Measurements from ENCODE around the gene S100A8.
A peak's percentile ranks its signal among the peaks of the same experiment; 100 is the strongest.
"Not testable (repeated sequence)": the region's sequence is repeated elsewhere in the genome, so short reads cannot be mapped to it uniquely, and the experiment has no call there.

S100A8 gene

DNA sequence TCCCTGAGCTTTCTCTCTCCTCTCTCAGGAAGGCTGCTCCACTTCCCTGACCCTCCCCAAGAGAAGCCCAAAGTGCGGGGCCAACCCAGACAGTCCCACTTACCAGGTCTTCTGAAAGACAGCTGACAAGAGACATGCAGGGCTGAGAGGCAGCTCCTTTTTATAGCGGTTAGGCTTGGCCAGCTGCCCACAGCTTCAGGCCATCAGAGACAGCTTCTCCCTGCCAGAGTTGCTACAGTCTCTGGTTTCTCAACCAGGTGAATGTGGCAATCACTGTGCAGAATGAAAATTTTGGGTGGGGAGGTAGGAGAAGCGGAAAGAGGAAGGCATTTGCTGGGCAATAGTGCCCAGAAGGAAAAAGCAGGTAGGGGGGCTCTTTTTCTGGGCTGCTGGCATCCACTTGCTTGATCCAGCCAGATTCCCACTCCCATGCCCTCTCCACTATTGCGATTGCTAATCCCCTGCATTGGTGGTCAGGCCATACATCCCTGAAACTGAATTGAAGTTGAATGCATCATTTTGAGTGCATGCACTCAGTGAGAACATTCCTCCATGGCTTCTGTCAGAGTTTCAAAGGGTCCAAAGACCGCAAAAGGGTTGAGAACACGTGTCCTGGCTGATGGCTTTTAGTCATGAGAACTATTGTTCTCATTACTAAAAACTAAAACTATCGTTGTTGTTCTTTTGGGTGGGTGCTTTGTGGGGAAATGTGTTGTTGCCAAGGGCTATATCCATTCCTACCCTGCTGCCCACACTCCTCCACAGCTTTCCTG, at the start of gene S100A8:
Gene S100A8, minus strand, starts transcription at position 136 of the 773 bp plus-strand sequence. CDS start 538 bp downstream, outside the sequence.
- no peak for DNase-seq

DNA sequence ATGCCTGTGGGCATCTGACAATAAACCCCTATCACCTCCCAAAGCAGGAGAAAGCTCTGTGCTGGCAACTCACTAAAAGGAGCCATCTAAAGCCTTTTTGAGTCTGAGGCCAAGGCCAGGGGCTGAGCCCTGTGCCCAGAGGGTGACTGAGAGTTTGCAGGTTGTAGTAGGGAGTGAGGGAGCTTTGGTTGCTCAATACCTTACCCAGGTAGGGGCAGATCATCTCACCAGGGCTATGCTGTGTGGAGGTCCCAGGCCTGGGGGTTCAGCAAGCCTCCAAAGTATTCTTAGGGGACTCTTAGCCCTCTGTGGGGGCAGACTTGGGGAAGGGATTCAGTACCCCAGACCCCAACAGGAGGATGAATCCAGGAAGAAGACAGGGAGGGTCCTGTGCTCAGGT, 48.4 kb upstream of the S100A8 start:
- no peak for DNase-seq

DNA sequence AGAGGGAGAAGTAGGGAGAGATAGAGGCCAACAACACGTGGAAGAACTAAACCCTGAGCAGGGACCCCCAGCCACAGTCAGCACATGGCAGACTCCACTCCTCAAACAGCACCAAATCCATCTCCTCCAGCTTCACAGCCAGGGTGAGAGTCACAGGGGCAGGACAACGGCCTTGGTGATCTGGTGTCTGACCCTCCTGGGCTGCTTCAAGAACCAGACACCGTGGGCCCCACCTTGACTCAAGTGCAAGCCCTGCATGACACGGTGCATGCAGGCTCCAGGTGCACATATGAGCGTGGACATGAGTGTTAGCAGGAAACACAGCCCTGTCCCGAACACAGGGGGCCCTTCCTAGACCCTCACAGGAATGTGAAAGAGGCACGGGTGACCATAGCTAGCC, 47.7 kb upstream of the S100A8 start:
- no peak for DNase-seq

DNA sequence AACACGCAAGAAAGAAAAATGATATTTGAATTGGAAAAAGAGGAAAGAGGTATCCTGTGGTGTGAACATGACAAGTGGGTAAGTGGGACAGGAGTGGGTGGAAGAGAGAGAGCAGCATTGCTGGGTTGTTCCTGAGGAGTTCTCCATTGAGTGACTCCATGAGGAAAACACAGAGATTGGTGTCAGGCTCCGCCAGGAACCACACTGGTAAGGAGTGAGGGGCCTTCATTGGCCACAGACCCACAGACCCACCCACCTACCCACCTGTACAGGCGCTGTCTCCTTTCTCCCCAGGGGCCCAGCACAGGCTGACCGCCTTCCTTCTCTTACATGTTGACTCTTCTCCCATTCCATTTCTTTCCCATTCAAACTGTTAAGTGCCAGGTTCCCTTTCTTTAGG, 46.4 kb upstream of the S100A8 start:
- no peak for DNase-seq

DNA sequence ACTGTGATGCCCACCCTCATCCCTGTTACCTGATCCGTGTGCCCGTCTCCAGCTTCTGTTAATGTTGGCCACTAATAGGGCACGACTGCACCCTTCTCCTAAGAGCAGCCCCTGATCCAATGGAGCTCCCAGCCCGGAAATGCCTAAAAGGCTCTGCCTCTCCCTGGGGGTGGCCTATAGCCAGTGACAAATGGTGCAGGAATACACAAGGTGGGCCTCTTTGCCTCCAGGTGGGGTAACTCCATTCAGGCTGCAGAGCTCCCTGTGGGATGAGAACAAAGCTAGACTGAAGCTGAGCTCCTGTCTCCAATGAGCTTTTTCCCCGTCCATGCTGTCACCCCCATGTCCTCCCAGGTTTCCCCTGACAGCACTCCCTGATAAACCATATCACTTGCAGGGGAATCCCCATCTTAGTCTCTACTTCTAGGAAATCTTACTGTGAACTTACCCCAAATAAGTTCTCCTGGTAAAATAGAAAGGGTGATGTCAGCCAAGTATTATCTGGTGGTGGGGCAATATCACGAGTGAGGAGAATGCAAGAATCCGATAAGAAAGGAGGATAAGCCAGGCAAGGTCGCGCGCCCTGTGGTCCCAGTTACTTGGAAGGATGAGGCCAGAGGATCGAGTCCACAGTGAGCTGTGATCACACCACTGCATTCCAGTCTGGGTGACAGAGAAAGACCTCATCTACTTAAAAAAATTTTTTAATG, 44.0 kb upstream of the S100A8 start:
- no peak for DNase-seq

DNA sequence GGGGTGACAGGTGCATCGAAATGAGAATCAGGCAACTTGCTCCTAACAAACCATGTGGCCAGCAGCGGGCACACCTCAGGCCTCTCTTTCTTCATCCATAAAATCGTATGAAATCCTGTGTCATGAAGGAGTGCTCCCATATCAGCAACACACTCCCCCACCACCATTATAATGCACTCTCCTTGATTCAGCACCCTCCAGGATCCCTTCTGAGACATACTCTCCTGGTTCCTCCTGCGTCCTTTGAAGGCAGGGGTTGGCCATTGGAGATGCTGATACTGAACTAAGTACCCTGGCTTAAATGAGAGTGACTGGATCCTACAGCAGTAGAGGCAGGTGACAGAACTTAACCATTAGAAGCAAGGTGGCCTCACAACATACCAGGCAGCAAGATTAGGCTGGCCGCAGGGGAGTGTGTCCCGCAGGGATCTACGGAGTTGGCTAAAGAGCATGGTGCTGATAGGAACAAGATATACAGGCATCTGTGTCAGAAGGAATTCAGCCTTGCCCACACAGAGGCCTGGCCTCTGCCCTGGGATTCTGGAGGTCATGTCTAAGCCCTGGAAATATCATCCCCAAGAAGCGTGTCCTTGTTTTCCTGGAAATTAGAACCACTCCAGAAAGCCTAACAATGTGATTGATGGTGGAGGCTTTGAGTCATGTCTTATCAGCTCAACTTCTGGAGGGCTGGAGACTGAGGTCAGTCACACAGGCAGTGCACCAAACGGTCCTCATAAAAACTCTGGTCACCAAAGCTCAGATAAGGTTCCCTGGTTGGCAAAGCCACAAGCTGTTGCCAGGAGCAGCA, 42.2 kb upstream of the S100A8 start:
- no peak for DNase-seq

DNA sequence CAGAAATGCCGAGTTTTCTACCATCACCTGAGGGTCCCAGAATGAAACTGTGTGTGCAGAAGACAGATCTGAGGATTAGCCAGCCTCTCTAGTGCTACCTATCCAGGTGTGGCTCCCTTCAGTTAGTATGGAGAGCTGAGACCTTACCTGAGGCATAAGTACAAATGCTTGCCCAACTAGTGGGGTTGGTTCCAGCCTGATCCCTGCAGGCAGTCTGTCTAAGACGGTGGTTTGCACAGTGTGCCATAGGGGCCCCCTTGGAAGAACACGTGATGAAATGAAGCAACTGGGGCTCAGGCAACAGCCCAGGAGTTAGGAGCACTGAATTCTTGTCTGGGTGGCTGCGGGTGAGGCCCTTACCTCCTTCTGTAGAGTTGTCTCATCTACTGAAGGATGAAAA, 41.1 kb upstream of the S100A8 start:
- no peak for DNase-seq

DNA sequence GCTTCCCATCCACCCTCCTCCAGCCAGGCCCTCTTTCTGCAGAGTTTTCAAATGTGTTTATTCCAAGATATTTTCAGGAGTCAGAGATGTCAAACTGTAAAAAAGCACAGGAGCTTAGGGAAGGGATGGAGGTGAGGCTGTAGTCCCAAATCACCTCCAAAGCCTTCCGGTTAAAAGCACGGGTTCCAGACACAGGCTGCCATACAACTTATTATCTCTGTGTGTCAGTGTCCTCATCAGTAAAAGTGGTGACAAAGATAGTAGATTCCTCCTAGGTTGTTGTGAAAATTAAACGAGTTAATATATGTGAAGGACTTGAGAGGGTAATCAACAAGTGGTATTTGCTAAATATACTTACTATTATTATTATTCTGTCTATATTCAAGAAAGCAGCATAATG, 40.6 kb upstream of the S100A8 start:
- DNase-seq, result no peak

DNA sequence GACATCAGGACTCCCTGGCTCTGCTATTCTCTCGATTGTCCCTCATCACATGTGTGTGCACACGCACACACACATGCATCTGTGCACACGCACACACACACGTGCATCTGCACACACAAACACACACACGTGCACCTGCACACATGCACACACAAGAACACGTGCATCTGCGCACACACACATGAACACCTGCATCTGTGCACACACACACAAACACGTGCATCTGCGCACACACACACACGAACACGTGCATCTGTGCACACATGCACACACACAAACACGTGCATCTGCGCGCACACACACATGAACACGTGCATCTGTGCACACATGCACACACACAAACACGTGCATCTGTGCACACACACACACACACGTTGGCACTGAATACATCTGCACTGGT, 40.1 kb upstream of the S100A8 start:
- no peak for DNase-seq

DNA sequence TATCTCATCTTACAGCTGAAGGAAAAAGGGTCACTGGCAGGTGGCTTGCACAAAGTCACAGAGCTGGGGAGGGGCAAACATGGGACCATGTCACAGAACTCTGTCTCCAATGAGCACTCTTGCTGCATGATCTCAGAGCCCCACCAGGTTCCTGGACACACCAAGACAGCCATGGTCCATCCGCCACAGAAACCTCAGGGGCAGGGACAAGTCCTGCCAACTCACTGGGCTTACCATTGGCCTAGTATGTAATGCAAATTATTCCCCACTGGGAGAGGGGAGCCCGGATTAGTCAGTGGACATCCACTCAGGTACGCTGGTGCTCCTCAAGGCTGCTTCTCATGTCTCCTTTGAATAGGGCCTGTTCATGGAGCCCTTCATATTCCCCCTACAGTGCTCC, 39.7 kb upstream of the S100A8 start:
- DNase-seq, result no peak

DNA sequence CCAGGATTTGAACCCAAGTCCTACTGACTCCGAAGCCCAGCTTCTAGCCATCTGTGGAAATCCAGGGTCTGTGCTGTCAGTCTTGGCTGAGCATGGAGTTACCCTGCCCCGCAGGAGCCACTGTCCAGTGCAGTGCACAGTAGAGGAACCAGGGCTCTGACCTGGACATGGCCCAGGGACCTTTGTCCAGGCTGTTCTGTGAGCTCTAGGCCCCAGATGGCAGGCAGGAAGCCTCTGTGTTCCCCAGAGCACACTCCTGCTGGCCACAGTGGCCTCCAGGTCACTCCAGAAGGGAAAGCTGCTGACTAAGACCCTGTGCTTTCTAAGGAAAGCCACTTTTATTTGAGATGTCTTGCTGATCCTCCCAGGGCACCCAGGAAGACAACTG, 39.3 kb upstream of the S100A8 start:
- DNase-seq, result no peak

DNA sequence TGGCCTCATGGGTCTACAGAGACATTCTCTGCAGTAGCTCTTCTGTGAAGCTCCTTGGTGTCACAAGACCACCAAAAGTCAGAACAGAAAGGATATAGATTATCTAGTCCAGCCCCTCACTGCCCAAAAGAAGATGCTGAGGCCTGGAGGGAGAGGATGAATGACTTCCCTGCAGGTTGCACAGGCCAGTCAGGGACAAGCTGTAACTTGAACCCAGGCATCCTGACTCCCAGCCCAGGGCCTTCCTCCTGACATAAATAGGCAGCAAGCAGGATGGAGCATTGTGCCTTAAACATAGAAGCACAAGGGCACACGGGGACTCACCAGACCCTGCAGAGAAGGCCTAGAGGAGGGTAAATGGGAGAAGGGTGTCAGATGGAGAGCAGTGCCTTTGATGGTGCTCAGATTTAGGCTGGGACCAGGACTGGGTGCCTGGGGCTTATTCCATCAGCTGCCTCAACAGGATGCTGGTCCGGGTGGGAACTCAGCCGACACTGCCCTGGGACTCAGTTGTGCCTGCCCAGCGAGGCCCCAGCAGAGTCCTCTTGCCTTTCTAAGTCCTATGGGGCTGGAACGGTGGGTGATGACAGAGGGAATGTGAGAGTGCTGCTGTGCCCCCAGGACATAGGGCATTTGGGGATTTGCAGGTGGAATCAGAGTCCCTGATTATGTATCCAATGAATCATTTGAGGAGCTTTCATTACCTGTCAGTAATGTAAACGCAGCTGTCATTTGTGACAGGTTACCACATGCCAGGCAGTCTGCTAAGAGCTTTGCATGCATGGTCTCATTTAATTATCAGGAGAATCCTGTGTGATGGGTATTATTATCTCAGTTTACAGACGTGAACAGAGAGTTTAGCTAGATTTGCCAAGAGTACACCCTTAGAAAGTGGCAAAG, 38.6 kb upstream of the S100A8 start:
- no peak for DNase-seq

DNA sequence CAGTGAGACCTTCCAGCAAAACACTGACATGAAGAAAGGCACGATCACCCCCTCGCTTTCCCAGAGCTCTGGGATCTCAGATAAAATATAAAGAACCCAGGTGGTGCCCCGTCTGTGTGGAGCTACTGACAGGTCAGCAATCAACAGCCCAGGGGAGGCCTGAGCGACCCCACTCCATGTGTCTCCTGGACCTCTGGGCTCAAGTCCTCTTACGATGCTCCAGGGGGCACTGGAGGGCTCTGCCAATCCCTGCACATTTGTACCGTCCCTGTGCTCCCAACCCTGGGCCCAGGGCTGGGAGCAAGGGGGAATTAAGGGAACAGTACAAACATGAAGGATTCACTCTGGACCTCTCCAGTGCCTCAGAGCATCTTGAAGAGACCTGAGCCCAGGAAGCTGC, 37.9 kb upstream of the S100A8 start:
- no peak for DNase-seq

DNA sequence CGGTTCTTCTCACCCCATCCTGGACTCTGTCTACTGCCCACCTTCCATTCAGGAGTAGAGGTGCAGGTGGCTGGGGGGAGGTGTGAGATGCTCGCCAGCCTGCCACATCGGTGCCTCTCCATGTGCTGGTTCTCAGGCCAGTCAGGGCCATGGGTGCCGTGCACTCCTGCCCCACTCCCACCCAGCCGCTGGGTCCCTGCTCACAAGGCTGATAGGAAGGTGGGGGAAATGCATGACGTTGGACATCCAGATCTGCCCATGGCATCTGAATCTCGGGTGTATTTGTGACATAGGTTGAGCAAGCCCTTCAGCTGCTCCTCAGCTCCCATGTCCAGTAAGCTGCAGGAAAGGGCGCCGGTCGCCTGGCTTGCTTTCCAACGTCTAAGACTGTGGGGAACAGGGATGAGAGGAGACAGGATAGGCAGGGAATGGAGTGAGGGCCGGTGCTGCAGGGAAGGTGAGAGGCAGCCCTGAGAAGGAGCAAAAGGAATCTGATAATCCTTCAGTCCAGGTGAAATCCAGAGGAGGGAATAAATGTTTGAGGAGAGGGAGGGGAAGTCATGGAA, 37.3 kb upstream of the S100A8 start:
- DNase-seq, result no peak

DNA sequence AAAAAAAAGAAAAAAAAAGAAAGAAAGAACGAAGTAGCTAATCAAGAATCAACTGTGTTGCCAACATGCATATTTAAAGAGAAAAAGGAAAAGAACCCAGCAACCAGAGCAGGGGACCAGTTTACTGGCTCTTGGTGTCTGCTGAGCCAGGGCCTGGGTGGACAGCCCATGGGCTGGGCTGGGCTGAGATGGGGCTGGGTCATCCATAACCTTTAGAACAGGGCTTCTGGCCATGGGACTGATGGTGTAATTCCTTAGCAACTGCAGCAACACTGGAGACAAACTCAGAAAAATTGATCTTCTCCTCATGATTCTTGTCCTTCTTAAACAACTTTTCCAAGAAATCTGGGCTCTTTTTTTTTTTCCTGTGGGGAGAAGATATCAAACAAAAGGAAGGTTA, 35.9 kb upstream of the S100A8 start:
- DNase-seq, result no peak

DNA sequence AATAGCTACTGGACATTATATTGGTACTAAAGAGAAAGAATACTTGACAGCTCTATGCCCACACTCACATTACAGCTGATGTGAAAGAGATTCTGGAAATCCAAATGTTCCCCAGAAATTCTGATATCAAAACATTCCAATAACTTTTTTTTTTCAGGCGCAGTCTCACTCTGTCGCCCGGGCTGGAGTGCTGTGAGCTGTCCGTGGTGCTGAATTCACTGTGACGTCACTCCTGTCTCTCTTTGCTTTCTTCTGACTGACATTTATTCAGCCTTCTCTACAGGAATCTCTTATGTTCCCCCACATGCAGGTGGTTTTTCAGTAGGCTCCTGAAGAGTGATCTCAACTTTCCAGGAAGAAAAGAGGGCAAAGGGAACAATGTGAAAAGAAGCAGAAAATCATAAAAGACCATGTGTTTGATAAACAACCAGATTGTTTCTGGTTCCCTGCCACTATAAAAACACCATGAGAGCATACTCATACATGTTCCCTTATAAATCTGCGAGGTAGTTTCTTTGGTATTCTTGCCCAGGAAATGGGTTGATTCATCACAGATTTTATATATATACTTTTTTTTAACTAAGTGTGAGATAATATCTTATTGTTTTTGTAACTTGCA, 31.7 kb upstream of the S100A8 start:
- DNase-seq, result peak; percentile 57

DNA sequence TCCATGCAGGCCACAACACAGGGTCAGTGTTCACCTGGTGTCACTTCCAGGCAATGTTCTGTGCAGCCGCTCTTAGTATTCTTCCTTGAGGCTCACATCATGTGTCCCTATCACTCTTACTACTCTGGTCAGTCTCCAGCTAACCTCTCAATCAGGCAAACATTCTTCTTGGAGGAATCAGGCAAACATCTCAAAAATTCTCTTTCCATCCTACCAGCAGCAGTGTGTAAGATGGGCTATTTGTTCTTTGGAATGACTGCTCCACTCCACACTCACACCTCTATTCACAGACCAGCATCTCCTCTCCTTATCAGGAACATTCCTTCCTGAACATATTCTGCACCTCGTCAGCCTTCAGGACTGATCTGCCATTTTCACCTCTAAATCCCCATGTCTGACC, 29.4 kb upstream of the S100A8 start:
- DNase-seq, result no peak

DNA sequence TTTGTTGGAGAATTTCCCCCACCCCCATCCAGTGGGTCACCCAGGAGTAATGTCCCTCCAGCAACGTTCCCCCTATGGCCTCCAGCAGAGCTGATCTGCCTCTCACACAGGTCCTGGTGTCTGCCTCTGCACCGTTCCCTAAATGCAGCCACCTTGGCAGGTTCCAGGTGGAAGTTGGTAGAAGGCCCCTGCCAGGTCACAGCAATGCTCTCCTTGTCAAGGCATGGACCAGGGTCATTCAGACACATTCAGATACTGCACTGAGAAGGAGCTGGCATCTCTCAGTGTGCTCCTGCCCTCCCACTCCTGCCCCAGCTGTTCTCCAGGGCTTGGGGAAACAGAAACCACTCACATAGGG, 28.5 kb upstream of the S100A8 start:
- DNase-seq, result not testable (repeated sequence)

DNA sequence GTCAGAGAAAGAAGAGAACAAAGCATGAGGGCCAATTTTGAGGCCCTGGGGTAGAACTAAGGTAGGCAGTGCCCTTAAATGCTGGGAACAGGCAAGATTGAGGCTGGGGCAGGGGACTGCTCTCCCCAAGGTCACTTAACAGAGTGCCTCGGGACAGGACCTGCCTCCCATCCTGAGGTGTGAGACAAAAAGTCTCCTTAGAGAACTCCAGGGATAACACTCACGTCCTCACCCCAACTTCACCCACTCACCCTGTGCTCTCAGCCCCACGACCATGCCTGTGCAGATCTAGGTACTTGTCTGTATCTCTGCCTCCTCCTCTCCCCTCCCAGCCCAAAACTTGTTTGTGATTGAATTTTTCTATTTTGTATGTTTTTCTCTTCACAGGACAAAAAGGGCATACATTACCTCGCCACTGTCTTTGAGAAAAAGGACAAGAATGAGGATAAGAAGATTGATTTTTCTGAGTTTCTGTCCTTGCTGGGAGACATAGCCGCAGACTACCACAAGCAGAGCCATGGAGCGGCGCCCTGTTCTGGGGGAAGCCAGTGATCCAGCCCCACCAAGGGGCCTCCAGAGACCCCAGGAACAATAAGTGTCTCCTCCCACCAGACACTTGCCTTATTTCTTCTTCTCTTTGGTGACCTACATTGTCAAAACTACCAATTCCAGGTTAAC, 28.0 kb upstream of the S100A8 start:
- not testable (repeated sequence) for DNase-seq

DNA sequence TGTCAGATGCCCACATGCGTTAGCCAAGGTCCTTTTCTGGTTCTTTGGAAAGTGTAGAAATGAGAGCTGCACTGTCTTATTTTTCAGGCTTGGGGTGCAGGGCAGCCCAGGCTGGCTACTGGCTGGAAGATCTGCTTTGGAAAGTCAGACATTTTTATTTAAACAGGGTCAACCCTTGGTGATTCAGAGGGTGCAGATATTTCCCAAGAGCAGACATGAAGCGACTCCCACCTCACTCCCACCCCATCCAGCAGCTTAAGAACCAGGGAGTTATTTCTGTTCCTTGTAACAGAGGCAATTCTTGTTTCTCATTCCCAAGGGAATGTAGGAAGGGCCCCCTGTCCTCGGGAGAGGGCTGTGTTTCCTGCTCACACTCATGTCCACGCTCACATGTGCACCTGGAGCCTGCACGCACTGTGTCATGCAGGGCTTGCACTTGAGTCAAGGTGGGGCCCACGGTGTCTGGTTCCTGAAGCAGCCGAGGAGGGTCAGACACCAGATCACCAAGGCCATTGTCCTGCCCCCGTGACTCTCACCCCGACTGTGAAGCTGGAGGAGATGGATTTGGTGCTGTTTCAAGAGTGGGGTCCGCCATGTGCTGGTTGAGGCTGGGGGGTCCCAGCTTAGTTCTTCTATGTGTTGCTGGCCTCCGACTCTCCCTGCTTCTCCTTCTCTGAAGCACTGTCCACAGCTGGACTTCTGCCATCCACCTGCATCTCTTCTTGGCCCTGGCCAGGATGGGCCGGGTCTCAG, 26.4 kb upstream of the S100A8 start:
- DNase-seq, result no peak

Measured in fibroblast of skin of right quadriceps (primary cell).